GM10847 (cell line): ENCODE measurements around the gene EFEMP1.

Source experiments
- POLR2A ChIP-seq: IDR thresholded peaks from 2 replicates; pipeline ENCODE4 v1.6.1; 2011; ENCODE audit not compliant: insufficient read length; ENCODE audit errors: extremely low read depth

Gene EFEMP1

GRCh38 chr2:55888936-55889335, 34.6 kb downstream of the EFEMP1 start:
- TF ChIP-seq POLR2A = no peak

GRCh38 chr2:55887901-55888624, 35.5 kb downstream of the EFEMP1 start:
- no peak for TF ChIP-seq POLR2A

GRCh38 chr2:55887351-55887750, 36.2 kb downstream of the EFEMP1 start:
- no peak for TF ChIP-seq POLR2A

GRCh38 chr2:55885944-55886281, 37.7 kb downstream of the EFEMP1 start:
- TF ChIP-seq POLR2A = no peak

GRCh38 chr2:55885127-55885943, 38.2 kb downstream of the EFEMP1 start:
- TF ChIP-seq POLR2A = no peak

GRCh38 chr2:55883829-55884228, 39.8 kb downstream of the EFEMP1 start:
- no peak for TF ChIP-seq POLR2A

GRCh38 chr2:55883357-55883756, 40.2 kb downstream of the EFEMP1 start:
- TF ChIP-seq POLR2A = no peak

- TF ChIP-seq POLR2A = no peak
These were observed 40.6 kb downstream of the EFEMP1 start for GRCh38 chr2:55882954-55883353.

GRCh38 chr2:55880416-55881143, 43.0 kb downstream of the EFEMP1 start:
- no peak for TF ChIP-seq POLR2A

GRCh38 chr2:55879976-55880375, 43.6 kb downstream of the EFEMP1 start:
- TF ChIP-seq POLR2A = no peak

- TF ChIP-seq POLR2A = no peak
These were observed 46.5 kb downstream of the EFEMP1 start for GRCh38 chr2:55877087-55877436.

- no peak for TF ChIP-seq POLR2A
These were observed 47.0 kb downstream of the EFEMP1 start for GRCh38 chr2:55876429-55877086.

GRCh38 chr2:55875434-55876135, 48.0 kb downstream of the EFEMP1 start:
- TF ChIP-seq POLR2A = no peak

- TF ChIP-seq POLR2A = no peak
These were observed 49.2 kb downstream of the EFEMP1 start for GRCh38 chr2:55874338-55874737.

GRCh38 chr2:55871637-55872036, 51.9 kb downstream of the EFEMP1 start:
- TF ChIP-seq POLR2A = no peak

GRCh38 chr2:55869637-55870325, 53.8 kb downstream of the EFEMP1 start:
- TF ChIP-seq POLR2A = no peak
